Endothelial cell of umbilical vein (primary cell): ENCODE results near the gene FBXL12. TPM values are rescaled to one million over a fixed set of nuclear protein-coding genes. Genes with fewer than 3 reads are reported as not detected.
A peak's percentile ranks its signal among the peaks of the same experiment; 100 is the strongest.

Experiments used
- BruUV-seq: library from RNA; stranded (reverse); fragments of 400-500 nt; replicated peaks from 2 replicates; lab custom pipeline; 2021; lab: Mats Ljungman, UMichigan
- CTCF ChIA-PET: fragments of 300-600, 350-600 bp; sonication (Branson Sonifier 250); formaldehyde crosslinking; loops from one replicate; lab custom pipeline; 2021; ENCODE audit warnings: antibody characterized with exemption, inconsistent platforms; lab: Charles Lee
- POLR2A ChIA-PET: fragments of 300-600, 350-600 bp; sonication (Branson Sonifier 250); formaldehyde crosslinking; loops from one replicate; lab custom pipeline; 2021; ENCODE audit warnings: antibody characterized with exemption, inconsistent platforms; lab: Charles Lee
- DNase-seq: peaks from one replicate; pipeline ENCODE4 v3.0.0-alpha.2; 2011; ENCODE audit warnings: low read depth, low spot score
- FAIRE-seq: peaks from 2 replicates; lab custom pipeline; 2011; peaks lifted over from hg19 to GRCh38; lab: Jason Lieb, UNC
- H2AFZ ChIP-seq: 2 replicates; pipeline ENCODE4 v1.6.0; 2012; ENCODE audit warnings: low read depth, low read length, control low read depth, inconsistent platforms
- H3K27ac ChIP-seq: 2 replicates; pipeline ENCODE4 v1.5.1; 2011; ENCODE audit warnings: low read depth, mild to moderate bottlenecking, control low read depth, low read length, moderate library complexity; ENCODE audit not compliant: insufficient read depth
- H3K27me3 ChIP-seq, 2 experiments: 2 replicates each; pipeline versions ENCODE4 v1.6.0 to v1.6.1; 2011; ENCODE audit warnings: low read length in 2 of 2, mixed read lengths in 1 of 2; ENCODE audit not compliant: control insufficient read depth in 2 of 2, insufficient read depth in 2 of 2
- H3K36me3 ChIP-seq, 2 experiments: 2 replicates in 1 of 2; 3 replicates in 1 of 2; pipeline ENCODE4 v1.5.1; 2011; ENCODE audit warnings: low read length in 2 of 2, mild to moderate bottlenecking in 1 of 2, moderate library complexity in 1 of 2; ENCODE audit not compliant: control insufficient read depth in 2 of 2, insufficient read depth in 2 of 2; ENCODE audit errors: extremely low read depth in 1 of 2
- H3K4me1 ChIP-seq: 3 replicates; pipeline ENCODE4 v1.5.1; 2011; ENCODE audit warnings: mild to moderate bottlenecking, low read length; ENCODE audit not compliant: control insufficient read depth, insufficient read depth; ENCODE audit errors: extremely low read depth
- H3K4me2 ChIP-seq: 2 replicates; pipeline ENCODE4 v1.6.1; 2011; ENCODE audit warnings: low read length, control low read depth, mixed read lengths; ENCODE audit not compliant: insufficient read depth
- H3K4me3 ChIP-seq, 3 experiments: fragments of 200-600 bp in 1 of 3; sonication (generic), shearing (Covaris generic) in 1 of 3; replicated peaks in 1 of 3; 2 replicates each; pipeline ENCODE4 v1.5.1; 2011 to 2016; ENCODE audit warnings: control low read depth in 3 of 3, low read length in 3 of 3, mild to moderate bottlenecking in 2 of 3, inconsistent platforms in 1 of 3, low read depth in 1 of 3, moderate library complexity in 1 of 3; ENCODE audit not compliant: insufficient read depth in 1 of 3
- H3K79me2 ChIP-seq: 2 replicates; pipeline ENCODE4 v1.6.0; 2012; ENCODE audit warnings: low read length, inconsistent platforms; ENCODE audit not compliant: control insufficient read depth, insufficient read depth
- H3K9ac ChIP-seq: replicated peaks from 2 replicates; pipeline ENCODE3; 2011; ENCODE audit warnings: low read length, control low read depth; ENCODE audit not compliant: insufficient read depth; ENCODE audit errors: extremely low read depth
- H3K9me1 ChIP-seq: replicated peaks from 3 replicates; pipeline ENCODE4 v1.6.0; 2011; ENCODE audit warnings: mild to moderate bottlenecking, low read length; ENCODE audit not compliant: control insufficient read depth, insufficient read depth; ENCODE audit errors: extremely low read depth
- H3K9me3 ChIP-seq: replicated peaks from 2 replicates; pipeline ENCODE4 v1.5.1; 2012; ENCODE audit warnings: low read length, inconsistent platforms; ENCODE audit not compliant: control insufficient read depth, insufficient read depth
- H4K20me1 ChIP-seq: replicated peaks from 2 replicates; pipeline ENCODE3; 2011; ENCODE audit warnings: mild to moderate bottlenecking, low read length; ENCODE audit not compliant: control insufficient read depth, insufficient read depth; ENCODE audit errors: extremely low read depth
- CTCF ChIP-seq, 2 donors: IDR thresholded peaks; 1 replicate in 1 of 2; 2 replicates in 1 of 2; pipeline ENCODE4 v1.5.1; 2011; ENCODE audit warnings: low read length in 2 of 2, mild to moderate bottlenecking in 2 of 2, moderate library complexity in 2 of 2, control low read depth in 1 of 2, inconsistent platforms in 1 of 2, low read depth in 1 of 2; ENCODE audit not compliant: insufficient read depth in 1 of 2; ENCODE audit errors: extremely low read depth in 1 of 2
- EZH2 ChIP-seq: IDR thresholded peaks from 2 replicates; pipeline ENCODE4 v1.6.1; 2012; ENCODE audit warnings: borderline replicate concordance, low read depth, mild to moderate bottlenecking, moderate library complexity, low read length, inconsistent platforms; ENCODE audit not compliant: severe bottlenecking
- FOS ChIP-seq: IDR thresholded peaks from 2 replicates; pipeline ENCODE4 v1.6.1; 2011; ENCODE audit warnings: mild to moderate bottlenecking, low read length, moderate library complexity, borderline replicate concordance; ENCODE audit not compliant: insufficient read depth
- GATA2 ChIP-seq: IDR thresholded peaks from 2 replicates; pipeline ENCODE4 v1.7.0; 2011; ENCODE audit warnings: low read depth, mild to moderate bottlenecking, moderate library complexity, mixed read lengths, low read length; ENCODE audit not compliant: insufficient read length, insufficient read depth
- JUN ChIP-seq: IDR thresholded peaks from 2 replicates; pipeline ENCODE4 v1.6.1; 2011; ENCODE audit warnings: borderline replicate concordance, low read depth; ENCODE audit not compliant: insufficient read length, insufficient read depth
- MAX ChIP-seq: IDR thresholded peaks from 2 replicates; pipeline ENCODE4 v1.6.1; 2011; ENCODE audit not compliant: insufficient read depth, insufficient read length
- MYC ChIP-seq: IDR thresholded peaks from one replicate; pipeline ENCODE4 v1.6.1; 2011; ENCODE audit warnings: mild to moderate bottlenecking, low read depth, low read length
- POLR2A ChIP-seq: IDR thresholded peaks from 2 replicates; pipeline ENCODE4 v1.6.1; 2012; ENCODE audit warnings: low read depth, mild to moderate bottlenecking, control low read depth, low read length
- POLR2AphosphoS5 ChIP-seq: IDR thresholded peaks from 2 replicates; pipeline ENCODE4 v1.6.1; 2012; ENCODE audit warnings: low read depth, mild to moderate bottlenecking, control low read depth, low read length, moderate library complexity; ENCODE audit not compliant: insufficient read depth
- dilution Hi-C: fragments of 300-500 bp; cut with MboI; formaldehyde crosslinking; loops from one replicate; pipeline ENCODE4 v1.15.0; 2019; ENCODE audit warnings: low sequenced_read_pairs; ENCODE audit not compliant: extremely low pct_ligation_motif_present
- intact Hi-C: fragments of 100-400 bp; cut with micrococcal nuclease; formaldehyde crosslinking; loops from one replicate; pipeline ENCODE4 v1.10.0; 2022
- polyA plus RNA-seq, 4 experiments: library from polyadenylated mRNA; depleted of rRNA in 3 of 4; stranded (reverse) in 3 of 4; unstranded in 1 of 4; fragments of >200 nt; gene quantifications; 2 replicates each; pipeline versions ENCODE4 v1.2.1 to v1.2.3, GENCODE V29; 2011 to 2012; ENCODE audit warnings: missing spikeins in 1 of 4
- total RNA-seq: library from RNA; stranded (reverse); gene quantifications from 2 replicates; pipeline ENCODE4 v1.2.3, GENCODE V29; 2021

The FBXL12 gene
- total and polyA plus RNA-seq, 2 donors (not counting 3 experiments of a cell fraction or from before 2014, with no cell fraction given), result 26.9 to 33.3 TPM

GRCh38 chr19:9848060-9848459 is 29.2 kb upstream of the FBXL12 start:
- Histone ChIP-seq H3K27ac (no peak overlapping the region), H3K9me1 (no peaks in the 10 kb centered on the region), H3K4me2 (no peak overlapping the region), H3K4me1 (no peaks in the 10 kb centered on the region), H4K20me1 (no peaks in the 10 kb centered on the region), H3K4me3 (no peak overlapping the region), H2AFZ (no peak overlapping the region), H3K27me3 (no peaks in the 10 kb centered on the region), H3K36me3 (peaks cover 0 to 22% of the 10 kb centered on the region in 2 experiments), H3K9me3 (no peaks in the 10 kb centered on the region), H3K79me2 (no peaks in the 10 kb centered on the region), H3K9ac (no peak overlapping the region)
- intact Hi-C loops (loop anchor here (1.0 to 5.0 kb wide), 2 partner anchors 66 to 711 kb away; no protein-coding TSS in a partner anchor), dilution Hi-C loops (no loop called here)
- ChIA-PET POLR2A (no interaction called here), CTCF (interaction anchor here (1.2 kb wide), 1 partner anchor 643 kb away, joined by 3 read pairs; no protein-coding TSS in a partner anchor)
- FAIRE-seq (no peak), DNase-seq (no peak)
- BruUV-seq, result no TSS peak
- TF ChIP-seq CTCF (IDR thresholded peaks at IDR 0.05; ENCODE audit: extremely low read depth in 1 of 2, insufficient read depth in 1 of 2, low read depth in 1 of 2, low read length in 2 of 2) (peak; percentile 28 to 61), MYC (no peak), GATA2 (no peak), JUN (no peak)

- H2AFZ ChIP-seq, result no peak overlapping the region
- FAIRE-seq, result peak; percentile 69
Measured at GRCh38 chr19:9847087-9847671, 28.3 kb upstream of the FBXL12 start.

More at GRCh38 chr19:9847087-9847671, 28.3 kb upstream of the FBXL12 start:
- dilution Hi-C loops, result no loop called here
- BruUV-seq, result no TSS peak
- no peaks in the 10 kb centered on the region for H3K4me1 ChIP-seq
- H3K79me2 ChIP-seq, result no peaks in the 10 kb centered on the region
- no peaks in the 10 kb centered on the region for H4K20me1 ChIP-seq
- ChIA-PET POLR2A (no interaction called here), CTCF (interaction anchor here (0.8 to 1.2 kb wide), 2 partner anchors 261 to 642 kb away, joined by 3 read pairs; no protein-coding TSS in a partner anchor)
- H3K4me3 ChIP-seq, result no peak overlapping the region
- no peaks in the 10 kb centered on the region for H3K9me1 ChIP-seq
- no peaks in the 10 kb centered on the region for H3K27me3 ChIP-seq
- intact Hi-C loops, result loop anchor here (5.0 kb wide), 1 partner anchor 710 kb away; no protein-coding TSS in a partner anchor
- DNase-seq, result peak; percentile 60
- TF ChIP-seq POLR2AphosphoS5, result no peak
- TF ChIP-seq JUN, result peak; percentile 36
- TF ChIP-seq MAX, result peak; percentile 87
- peak; percentile 52 for TF ChIP-seq FOS
- TF ChIP-seq EZH2, result no peak
- TF ChIP-seq GATA2, result no peak
- TF ChIP-seq CTCF (IDR thresholded peaks at IDR 0.05; ENCODE audit: extremely low read depth in 1 of 2, insufficient read depth in 1 of 2, low read depth in 1 of 2, low read length in 2 of 2), result peak; percentile 67
- peak; percentile 40 for TF ChIP-seq MYC
- no peak for TF ChIP-seq POLR2A
- H3K36me3 ChIP-seq, result peaks cover 0 to 31% of the 10 kb centered on the region in 2 experiments
- H3K4me2 ChIP-seq, result no peak overlapping the region
- H3K27ac ChIP-seq, result no peak overlapping the region
- no peak overlapping the region for H3K9ac ChIP-seq
- no peaks in the 10 kb centered on the region for H3K9me3 ChIP-seq
